ENCODE measurements around the gene CBL.

DNA sequence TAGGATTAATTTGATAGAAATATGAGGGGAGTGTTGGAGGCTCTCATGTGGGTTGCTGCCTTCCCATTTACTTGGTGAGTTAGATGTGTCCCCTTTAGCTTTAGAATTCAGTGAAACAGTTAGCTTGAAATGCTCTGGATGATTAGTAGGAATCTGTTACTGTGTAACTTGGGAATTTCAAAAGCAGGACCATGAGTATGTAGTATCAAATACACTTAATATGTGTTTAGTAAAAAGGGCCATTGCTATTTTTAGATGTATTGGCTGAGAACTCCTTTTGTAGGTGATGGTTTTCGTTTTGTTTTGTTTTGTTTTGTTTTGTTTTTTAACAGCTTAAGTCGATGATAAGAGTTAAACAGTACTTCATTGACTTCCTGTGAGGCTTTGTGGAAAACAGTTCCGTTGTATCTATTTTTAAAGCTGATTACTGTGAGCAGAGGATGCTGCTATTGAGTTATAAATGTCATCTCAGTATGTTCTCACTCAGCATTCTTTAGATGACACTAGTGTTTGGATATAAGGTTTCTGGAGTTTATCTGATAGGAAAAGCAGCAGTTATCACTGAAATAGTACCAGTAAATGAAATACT, 57.3 kb downstream of the CBL start:
- TF ChIP-seq, protein P1, sequence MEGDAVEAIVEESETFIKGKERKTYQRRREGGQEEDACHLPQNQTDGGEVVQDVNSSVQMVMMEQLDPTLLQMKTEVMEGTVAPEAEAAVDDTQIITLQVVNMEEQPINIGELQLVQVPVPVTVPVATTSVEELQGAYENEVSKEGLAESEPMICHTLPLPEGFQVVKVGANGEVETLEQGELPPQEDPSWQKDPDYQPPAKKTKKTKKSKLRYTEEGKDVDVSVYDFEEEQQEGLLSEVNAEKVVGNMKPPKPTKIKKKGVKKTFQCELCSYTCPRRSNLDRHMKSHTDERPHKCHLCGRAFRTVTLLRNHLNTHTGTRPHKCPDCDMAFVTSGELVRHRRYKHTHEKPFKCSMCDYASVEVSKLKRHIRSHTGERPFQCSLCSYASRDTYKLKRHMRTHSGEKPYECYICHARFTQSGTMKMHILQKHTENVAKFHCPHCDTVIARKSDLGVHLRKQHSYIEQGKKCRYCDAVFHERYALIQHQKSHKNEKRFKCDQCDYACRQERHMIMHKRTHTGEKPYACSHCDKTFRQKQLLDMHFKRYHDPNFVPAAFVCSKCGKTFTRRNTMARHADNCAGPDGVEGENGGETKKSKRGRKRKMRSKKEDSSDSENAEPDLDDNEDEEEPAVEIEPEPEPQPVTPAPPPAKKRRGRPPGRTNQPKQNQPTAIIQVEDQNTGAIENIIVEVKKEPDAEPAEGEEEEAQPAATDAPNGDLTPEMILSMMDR (IDR thresholded peaks at IDR 0.05), result no peak
- TF ChIP-seq POLR2A (IDR thresholded peaks at IDR 0.05), result no peak
